Measurements from ENCODE around the gene MYO1C. TPM values are rescaled to one million over a fixed set of nuclear protein-coding genes. Genes with fewer than 3 reads are reported as not detected.

MYO1C gene
- total RNA-seq, 1 experiment from 2014 or later = 227 TPM

DNA sequence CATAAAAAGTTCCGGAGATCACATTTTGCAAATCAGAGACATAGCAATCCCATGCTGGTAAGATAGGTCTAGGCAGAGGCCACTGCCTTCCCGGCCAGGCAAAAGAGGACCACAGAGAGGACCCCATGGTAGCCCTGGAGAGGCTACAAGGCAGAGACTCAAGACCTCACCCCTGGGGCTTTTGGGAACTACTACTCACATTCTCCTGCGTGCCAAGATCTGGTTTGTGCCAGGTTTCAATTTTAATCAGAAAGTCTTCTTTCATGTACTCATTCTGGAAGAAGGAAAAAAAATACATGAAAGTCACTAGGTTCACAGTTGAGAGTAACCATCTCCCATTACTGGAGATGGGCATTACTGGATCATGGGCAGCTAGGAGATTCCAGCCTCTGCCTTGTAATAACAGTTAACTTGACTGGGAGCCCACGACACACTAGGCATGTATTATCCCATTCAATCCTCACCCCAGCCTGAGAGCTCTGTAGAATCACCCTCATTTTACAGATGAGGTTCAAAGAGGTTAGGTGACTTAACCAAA is 49.0 kb upstream of the MYO1C start (continued):
- no peak for TF ChIP-seq TCF7L2 (IDR thresholded peaks at IDR 0.05; ENCODE audit: borderline replicate concordance, extremely low read depth, insufficient read depth, insufficient read length)
- no peak for TF ChIP-seq EZH2 (IDR thresholded peaks at IDR 0.05)
- TF ChIP-seq EGR1 (IDR thresholded peaks at IDR 0.05; ENCODE audit: low read depth) = no peak
- no peak for TF ChIP-seq CBX3 (IDR thresholded peaks at IDR 0.05; ENCODE audit: low read depth)
- no peak for TF ChIP-seq SP1 (IDR thresholded peaks at IDR 0.05; ENCODE audit: low read depth)
- no peak for TF ChIP-seq CEBPB (IDR thresholded peaks at IDR 0.05; ENCODE audit: low read depth)
- TF ChIP-seq EZH2phosphoT487 (IDR thresholded peaks at IDR 0.05; ENCODE audit: borderline replicate concordance) = no peak
- TF ChIP-seq, protein P1, sequence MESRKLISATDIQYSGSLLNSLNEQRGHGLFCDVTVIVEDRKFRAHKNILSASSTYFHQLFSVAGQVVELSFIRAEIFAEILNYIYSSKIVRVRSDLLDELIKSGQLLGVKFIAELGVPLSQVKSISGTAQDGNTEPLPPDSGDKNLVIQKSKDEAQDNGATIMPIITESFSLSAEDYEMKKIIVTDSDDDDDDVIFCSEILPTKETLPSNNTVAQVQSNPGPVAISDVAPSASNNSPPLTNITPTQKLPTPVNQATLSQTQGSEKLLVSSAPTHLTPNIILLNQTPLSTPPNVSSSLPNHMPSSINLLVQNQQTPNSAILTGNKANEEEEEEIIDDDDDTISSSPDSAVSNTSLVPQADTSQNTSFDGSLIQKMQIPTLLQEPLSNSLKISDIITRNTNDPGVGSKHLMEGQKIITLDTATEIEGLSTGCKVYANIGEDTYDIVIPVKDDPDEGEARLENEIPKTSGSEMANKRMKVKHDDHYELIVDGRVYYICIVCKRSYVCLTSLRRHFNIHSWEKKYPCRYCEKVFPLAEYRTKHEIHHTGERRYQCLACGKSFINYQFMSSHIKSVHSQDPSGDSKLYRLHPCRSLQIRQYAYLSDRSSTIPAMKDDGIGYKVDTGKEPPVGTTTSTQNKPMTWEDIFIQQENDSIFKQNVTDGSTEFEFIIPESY (IDR thresholded peaks at IDR 0.05; ENCODE audit: extremely low read depth, insufficient replicate concordance, low read length) = no peak

DNA sequence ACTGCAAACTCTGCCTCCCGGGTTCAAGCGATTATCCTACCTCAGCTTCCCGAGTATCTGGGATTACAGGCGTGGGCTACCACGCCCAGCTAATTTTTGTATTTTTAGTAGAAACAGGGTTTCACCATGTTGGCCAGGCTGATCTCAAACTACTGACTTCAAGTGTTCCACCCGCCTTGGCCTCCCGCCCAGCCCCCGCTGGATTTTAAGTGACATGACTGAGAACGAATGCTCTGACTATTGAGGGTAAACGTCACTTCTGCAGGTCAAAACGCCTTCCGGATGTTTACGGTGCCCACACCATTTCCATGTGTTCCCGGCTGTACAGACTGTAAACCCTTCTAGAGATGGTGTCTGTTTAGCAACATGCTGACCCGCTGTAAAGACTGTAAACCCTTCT is 47.3 kb upstream of the MYO1C start:
- H3K4me3 ChIP-seq (replicated peaks in 1 of 2; ENCODE audit: low read depth in 1 of 2, low read length in 2 of 2) = no peak overlapping the region
- no TSS peak for BruUV-seq (replicated peaks)
- peaks cover 9% of the 10 kb centered on the region; the same call in 1 of the 2 replicates for H3K79me2 ChIP-seq (ENCODE audit: insufficient read depth, low read length)
- no peaks in the 10 kb centered on the region for H3K4me1 ChIP-seq (ENCODE audit: control insufficient read depth in 1 of 2, insufficient read depth in 2 of 2, low read length in 2 of 2)
- DNase-seq (ENCODE audit: low read depth, low spot score) = no peak
- no peaks in the 10 kb centered on the region for H3K9me2 ChIP-seq (ENCODE audit: insufficient read depth)
- H2AFZ ChIP-seq (ENCODE audit: low read depth, low read length, poor library complexity, severe bottlenecking) = no peak overlapping the region
- H3K36me3 ChIP-seq (ENCODE audit: control insufficient read depth in 1 of 2, insufficient read depth in 2 of 2, low read length in 2 of 2) = peaks cover 37 to 43% of the 10 kb centered on the region in 2 experiments; a peak in 3 of 4 replicates
- H3K9ac ChIP-seq (ENCODE audit: low read length) = no peak overlapping the region
- ChIA-PET CTCF (no interaction called here), POLR2A (no interaction called here), RAD21 (ENCODE audit: low non-redundant PET in 1 of 2, low total read pairs in 2 of 2, uncharacterized antibody in 2 of 2, unreplicated experiment in 2 of 2) (no interaction called here)
- no peak overlapping the region for H3K4me2 ChIP-seq (ENCODE audit: low read length)
- H3K27ac ChIP-seq (ENCODE audit: low read depth, low read length) = no peak overlapping the region
- no peaks in the 10 kb centered on the region for H4K20me1 ChIP-seq (ENCODE audit: insufficient read depth)
- TF ChIP-seq SIN3A (IDR thresholded peaks at IDR 0.05; ENCODE audit: low read depth) (no peak), SP1 (IDR thresholded peaks at IDR 0.05; ENCODE audit: low read depth) (no peak), JUND (IDR thresholded peaks at IDR 0.05) (no peak), CBX3 (IDR thresholded peaks at IDR 0.05; ENCODE audit: low read depth) (no peak), ZFX (IDR thresholded peaks at IDR 0.05) (no peak), SRF (IDR thresholded peaks at IDR 0.05; ENCODE audit: low read depth) (no peak), POLR2AphosphoS5 (IDR thresholded peaks at IDR 0.05; ENCODE audit: low read depth, low read length) (no peak)
- TF ChIP-seq, protein P2, sequence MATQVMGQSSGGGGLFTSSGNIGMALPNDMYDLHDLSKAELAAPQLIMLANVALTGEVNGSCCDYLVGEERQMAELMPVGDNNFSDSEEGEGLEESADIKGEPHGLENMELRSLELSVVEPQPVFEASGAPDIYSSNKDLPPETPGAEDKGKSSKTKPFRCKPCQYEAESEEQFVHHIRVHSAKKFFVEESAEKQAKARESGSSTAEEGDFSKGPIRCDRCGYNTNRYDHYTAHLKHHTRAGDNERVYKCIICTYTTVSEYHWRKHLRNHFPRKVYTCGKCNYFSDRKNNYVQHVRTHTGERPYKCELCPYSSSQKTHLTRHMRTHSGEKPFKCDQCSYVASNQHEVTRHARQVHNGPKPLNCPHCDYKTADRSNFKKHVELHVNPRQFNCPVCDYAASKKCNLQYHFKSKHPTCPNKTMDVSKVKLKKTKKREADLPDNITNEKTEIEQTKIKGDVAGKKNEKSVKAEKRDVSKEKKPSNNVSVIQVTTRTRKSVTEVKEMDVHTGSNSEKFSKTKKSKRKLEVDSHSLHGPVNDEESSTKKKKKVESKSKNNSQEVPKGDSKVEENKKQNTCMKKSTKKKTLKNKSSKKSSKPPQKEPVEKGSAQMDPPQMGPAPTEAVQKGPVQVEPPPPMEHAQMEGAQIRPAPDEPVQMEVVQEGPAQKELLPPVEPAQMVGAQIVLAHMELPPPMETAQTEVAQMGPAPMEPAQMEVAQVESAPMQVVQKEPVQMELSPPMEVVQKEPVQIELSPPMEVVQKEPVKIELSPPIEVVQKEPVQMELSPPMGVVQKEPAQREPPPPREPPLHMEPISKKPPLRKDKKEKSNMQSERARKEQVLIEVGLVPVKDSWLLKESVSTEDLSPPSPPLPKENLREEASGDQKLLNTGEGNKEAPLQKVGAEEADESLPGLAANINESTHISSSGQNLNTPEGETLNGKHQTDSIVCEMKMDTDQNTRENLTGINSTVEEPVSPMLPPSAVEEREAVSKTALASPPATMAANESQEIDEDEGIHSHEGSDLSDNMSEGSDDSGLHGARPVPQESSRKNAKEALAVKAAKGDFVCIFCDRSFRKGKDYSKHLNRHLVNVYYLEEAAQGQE (IDR thresholded peaks at IDR 0.05; ENCODE audit: low read depth) = no peak
- TF ChIP-seq, protein P3, sequence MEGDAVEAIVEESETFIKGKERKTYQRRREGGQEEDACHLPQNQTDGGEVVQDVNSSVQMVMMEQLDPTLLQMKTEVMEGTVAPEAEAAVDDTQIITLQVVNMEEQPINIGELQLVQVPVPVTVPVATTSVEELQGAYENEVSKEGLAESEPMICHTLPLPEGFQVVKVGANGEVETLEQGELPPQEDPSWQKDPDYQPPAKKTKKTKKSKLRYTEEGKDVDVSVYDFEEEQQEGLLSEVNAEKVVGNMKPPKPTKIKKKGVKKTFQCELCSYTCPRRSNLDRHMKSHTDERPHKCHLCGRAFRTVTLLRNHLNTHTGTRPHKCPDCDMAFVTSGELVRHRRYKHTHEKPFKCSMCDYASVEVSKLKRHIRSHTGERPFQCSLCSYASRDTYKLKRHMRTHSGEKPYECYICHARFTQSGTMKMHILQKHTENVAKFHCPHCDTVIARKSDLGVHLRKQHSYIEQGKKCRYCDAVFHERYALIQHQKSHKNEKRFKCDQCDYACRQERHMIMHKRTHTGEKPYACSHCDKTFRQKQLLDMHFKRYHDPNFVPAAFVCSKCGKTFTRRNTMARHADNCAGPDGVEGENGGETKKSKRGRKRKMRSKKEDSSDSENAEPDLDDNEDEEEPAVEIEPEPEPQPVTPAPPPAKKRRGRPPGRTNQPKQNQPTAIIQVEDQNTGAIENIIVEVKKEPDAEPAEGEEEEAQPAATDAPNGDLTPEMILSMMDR (IDR thresholded peaks at IDR 0.05 in 2 of 3, conservative IDR thresholded peaks at IDR 0.05 in 1 of 3; ENCODE audit: borderline replicate concordance in 1 of 3, insufficient read depth in 1 of 3, low read depth in 2 of 3, low read length in 2 of 3) = no peak
- TF ChIP-seq, protein P1 (IDR thresholded peaks at IDR 0.05; ENCODE audit: extremely low read depth, insufficient replicate concordance, low read length) = no peak
- intact Hi-C loops (cut with micrococcal nuclease) = no loop called here
- H3K9me3 ChIP-seq (ENCODE audit: control insufficient read depth in 1 of 2, insufficient read depth in 1 of 2, low read depth in 1 of 2, low read length in 2 of 2) = no peaks in the 10 kb centered on the region
- no peak for ATAC-seq
- no peaks in the 10 kb centered on the region for H3K27me3 ChIP-seq (ENCODE audit: insufficient read depth, low read length)

Data from HCT116 (cell line).